Adrenal gland (tissue), 12 donors: ENCODE results near the gene GALNT16. TPM values are rescaled to one million over a fixed set of nuclear protein-coding genes. Genes with fewer than 3 reads are reported as not detected.
"Not testable (repeated sequence)": the region's sequence is repeated elsewhere in the genome, so short reads cannot be mapped to it uniquely, and the experiment has no call there.

ENCODE experiments used
- DNase-seq, 7 donors: peaks; one replicate each; pipeline ENCODE4 v3.0.0-alpha.2; 2019 to 2020
- H3K27ac ChIP-seq, 5 donors: fragments of 200-600 bp; sonication (generic) in 4 of 5; 1 replicate in 3 of 5; 2 replicates in 2 of 5; pipeline versions ENCODE4 v1.5.1 to v1.8.0; 2016 to 2020; ENCODE audit warnings: mild to moderate bottlenecking in 1 of 5
- H3K27me3 ChIP-seq: fragments of 200-600 bp; 2 replicates; pipeline ENCODE4 v1.8.0; 2021
- H3K36me3 ChIP-seq, 2 donors: fragments of 200-600 bp; replicated peaks in 1 of 2; 1 replicate in 1 of 2; 2 replicates in 1 of 2; pipeline versions ENCODE4 v1.5.1 to v1.8.0; 2018 to 2022
- H3K4me1 ChIP-seq, 2 donors: fragments of 200-600 bp; replicated peaks in 1 of 2; 1 replicate in 1 of 2; 2 replicates in 1 of 2; pipeline versions ENCODE4 v1.5.1 to v1.8.0; 2018 to 2021
- H3K4me3 ChIP-seq, 4 donors: fragments of 200-600 bp; sonication (generic) in 3 of 4; one replicate each; pipeline ENCODE4 v1.5.1; 2016 to 2018
- H3K9me3 ChIP-seq, 3 donors: fragments of 200-600 bp; sonication (generic) in 1 of 3; replicated peaks in 1 of 3; 1 replicate in 2 of 3; 2 replicates in 1 of 3; pipeline versions ENCODE4 v1.5.1 to v1.8.0; 2016 to 2021
- POLR2A ChIP-seq, 2 donors: fragments of 450-650 bp; IDR thresholded peaks; one replicate each; pipeline ENCODE4 v1.6.1; 2017; ENCODE audit warnings: antibody characterized with exemption in 2 of 2, mild to moderate bottlenecking in 2 of 2, moderate library complexity in 1 of 2
- WGBS, 4 donors: extraction: QIAGEN DNeasy Blood & Tissue Kit in 2 of 4; methylation state at CpG; one replicate each; pipeline versions ENCODE4 v1.1.5 to v1.1.7; 2013 to 2017; 5-methylcytosine and 5-hydroxymethylcytosine counted together
- intact Hi-C, 2 donors: fragments of 100-400 bp; cut with DNase I; formaldehyde crosslinking; loops; one replicate each; pipeline versions ENCODE4 v1.14.1 to v1.15.0; 2022 to 2023
- polyA plus RNA-seq, 3 donors: library from polyadenylated mRNA; stranded (reverse); fragments of 200-250 nt in 2 of 3; fragments of 350-450 nt in 1 of 3; fragmentation: Illumina TruSeq in 1 of 3; extraction: RNeasy Lipid Tissue Mini Kit (QIAGEN cat#74804) in 1 of 3; gene quantifications; one replicate each; pipeline ENCODE4 v1.2.3, GENCODE V29; 2013 to 2014
- total RNA-seq, 9 donors: library from RNA; depleted of rRNA in 4 of 9; stranded (reverse); fragments of >200 nt in 4 of 9; fragments of 120-200 nt in 1 of 9; fragmentation: NEBNext Ultra II Directional in 1 of 9; extraction: Animal tissue kit (Norgen Biotek cat#: 25700) in 1 of 9; gene quantifications; one replicate each; pipeline versions ENCODE4 v1.1.0 to v1.2.4, GENCODE V29; 2013 to 2023
- TF ChIP-seq, protein P1 (sequence below), 6 experiments: fragments of 450-650 bp in 4 of 6; fragments of 200-600 bp in 2 of 6; sonication (generic) in 1 of 6; IDR thresholded peaks; 1 replicate in 5 of 6; 2 replicates in 1 of 6; pipeline versions ENCODE4 v1.5.1 to v1.8.0; 2016 to 2021; ENCODE audit warnings: antibody characterized with exemption in 6 of 6, mild to moderate bottlenecking in 2 of 6, moderate library complexity in 1 of 6
- donor health status: healthy with polysubstance abuse.
- donor health status: Bipolar disorder and iron deficiency.
- donor health status: DM: yes; HTN: yes; CAD: no.
- donor health status: DM: no; HTN: no; CAD: no.
- donor health status: DM: no; HTN: no; CAD: no.
- donor health status: DM: yes; HTN: yes; CAD: no.

The GALNT16 gene
- total and polyA plus RNA-seq, 12 donors, result 7.4 to 38.1 (median 15.9) TPM

GRCh38 chr14:69376439-69376838 is 116.5 kb downstream of the GALNT16 start:
- Histone ChIP-seq H3K4me1 (no peaks in the 10 kb centered on the region), H3K36me3 (peaks cover 0 to 17% of the 10 kb centered on the region in 2 donors), H3K9me3 (no peaks in the 10 kb centered on the region), H3K27me3 (no peaks in the 10 kb centered on the region), H3K4me3 (no peak overlapping the region), H3K27ac (no peak overlapping the region)
- intact Hi-C loops, result no loop called here
- no peak for DNase-seq
- TF ChIP-seq, protein P1, sequence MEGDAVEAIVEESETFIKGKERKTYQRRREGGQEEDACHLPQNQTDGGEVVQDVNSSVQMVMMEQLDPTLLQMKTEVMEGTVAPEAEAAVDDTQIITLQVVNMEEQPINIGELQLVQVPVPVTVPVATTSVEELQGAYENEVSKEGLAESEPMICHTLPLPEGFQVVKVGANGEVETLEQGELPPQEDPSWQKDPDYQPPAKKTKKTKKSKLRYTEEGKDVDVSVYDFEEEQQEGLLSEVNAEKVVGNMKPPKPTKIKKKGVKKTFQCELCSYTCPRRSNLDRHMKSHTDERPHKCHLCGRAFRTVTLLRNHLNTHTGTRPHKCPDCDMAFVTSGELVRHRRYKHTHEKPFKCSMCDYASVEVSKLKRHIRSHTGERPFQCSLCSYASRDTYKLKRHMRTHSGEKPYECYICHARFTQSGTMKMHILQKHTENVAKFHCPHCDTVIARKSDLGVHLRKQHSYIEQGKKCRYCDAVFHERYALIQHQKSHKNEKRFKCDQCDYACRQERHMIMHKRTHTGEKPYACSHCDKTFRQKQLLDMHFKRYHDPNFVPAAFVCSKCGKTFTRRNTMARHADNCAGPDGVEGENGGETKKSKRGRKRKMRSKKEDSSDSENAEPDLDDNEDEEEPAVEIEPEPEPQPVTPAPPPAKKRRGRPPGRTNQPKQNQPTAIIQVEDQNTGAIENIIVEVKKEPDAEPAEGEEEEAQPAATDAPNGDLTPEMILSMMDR (IDR thresholded peaks at IDR 0.05), result no peak
- no peak for TF ChIP-seq POLR2A (IDR thresholded peaks at IDR 0.05)

GRCh38 chr14:69378274-69378673 is 118.3 kb downstream of the GALNT16 start:
- TF ChIP-seq, protein P1 (IDR thresholded peaks at IDR 0.05), result no peak
- no peak for TF ChIP-seq POLR2A (IDR thresholded peaks at IDR 0.05)
- Histone ChIP-seq H3K27ac (no peak overlapping the region), H3K27me3 (no peaks in the 10 kb centered on the region), H3K36me3 (peaks cover 0 to 17% of the 10 kb centered on the region in 2 donors), H3K4me3 (no peak overlapping the region), H3K9me3 (no peaks in the 10 kb centered on the region), H3K4me1 (no peaks in the 10 kb centered on the region)
- DNase-seq, result no peak
- intact Hi-C loops, result no loop called here
- WGBS, 4 donors, result 94 to 100% (median 96%) methylated on average over 2 of the region's 2 CpGs

DNA sequence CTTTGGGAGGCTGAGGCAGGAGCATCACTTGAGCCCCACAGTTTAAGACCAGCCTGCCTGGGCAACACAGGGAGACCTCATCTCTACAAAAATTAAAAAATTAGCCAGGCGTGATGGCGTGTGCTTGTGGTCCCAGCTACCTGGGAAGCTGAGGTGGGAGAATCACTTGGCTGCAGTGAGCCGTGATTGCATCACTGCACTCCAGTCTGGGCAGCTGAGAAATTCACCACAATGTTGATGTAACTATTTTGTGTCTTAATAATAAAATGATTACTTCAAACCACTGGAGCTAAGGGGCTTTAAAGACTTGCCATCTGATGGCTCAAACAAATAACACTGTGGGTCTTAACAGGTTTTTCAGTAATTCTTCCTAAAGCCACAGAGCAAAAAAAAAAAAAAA is 127.4 kb downstream of the GALNT16 start:
- peaks cover 0 to 6% of the 10 kb centered on the region in 2 donors for H3K4me1 ChIP-seq
- H3K27me3 ChIP-seq, result no peaks in the 10 kb centered on the region
- WGBS, 4 donors, result 89 to 94% (median 92%) methylated on average over 3 of the region's 3 CpGs
- TF ChIP-seq POLR2A (IDR thresholded peaks at IDR 0.05), result no peak
- TF ChIP-seq, protein P1 (IDR thresholded peaks at IDR 0.05), result no peak
- H3K36me3 ChIP-seq, result peaks cover 0 to 46% of the 10 kb centered on the region in 2 donors
- H3K4me3 ChIP-seq, result no peak overlapping the region
- DNase-seq, result no peak
- H3K27ac ChIP-seq, result no peak overlapping the region
- intact Hi-C loops, result no loop called here
- H3K9me3 ChIP-seq, result no peaks in the 10 kb centered on the region

- 80 to 90% (median 86%) methylated on average over 8 of the region's 8 CpGs for WGBS, 4 donors
- peak in 1 of 7 donors; percentile 14 for DNase-seq
- H3K27me3 ChIP-seq, H3K9me3 ChIP-seq, H3K4me3 ChIP-seq, intact Hi-C loops, H3K27ac ChIP-seq: not testable (repeated sequence)
- H3K4me1 ChIP-seq, result peaks cover 0 to 14% of the 10 kb centered on the region in 2 donors
- peaks cover 0 to 75% of the 10 kb centered on the region in 2 donors for H3K36me3 ChIP-seq
Observed at GRCh38 chr14:69391400-69391799, 131.4 kb downstream of the GALNT16 start.

DNA sequence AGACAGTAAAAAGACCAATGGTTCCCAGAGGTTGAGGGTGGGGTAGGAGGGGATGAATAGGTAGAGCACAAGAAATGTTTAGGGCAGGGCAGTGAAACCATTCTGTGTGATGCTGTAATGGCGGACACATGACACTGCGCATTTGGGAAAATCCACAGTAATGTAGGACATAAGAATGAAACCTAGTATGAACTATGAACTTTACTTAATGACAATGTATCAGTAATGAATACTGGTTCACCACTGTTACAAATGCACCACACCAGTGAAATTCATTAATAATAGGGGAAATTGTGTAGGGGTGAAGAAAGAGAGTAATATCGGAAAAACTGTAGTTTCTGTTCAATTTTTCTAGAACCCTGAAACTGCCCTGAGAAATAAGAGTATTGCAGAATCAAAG is 132.5 kb downstream of the GALNT16 start:
- H3K27ac ChIP-seq, result no peak overlapping the region
- H3K27me3 ChIP-seq, result no peaks in the 10 kb centered on the region
- no peak for DNase-seq
- peaks cover 10 to 24% of the 10 kb centered on the region in 2 donors for H3K4me1 ChIP-seq
- H3K4me3 ChIP-seq, result no peak overlapping the region
- peaks cover 0 to 65% of the 10 kb centered on the region in 2 donors for H3K36me3 ChIP-seq
- no peaks in the 10 kb centered on the region for H3K9me3 ChIP-seq
- intact Hi-C loops, result no loop called here
- 81 to 99% (median 90%) methylated on average over 3 of the region's 3 CpGs for WGBS, 4 donors
- no peak for TF ChIP-seq POLR2A (IDR thresholded peaks at IDR 0.05)
- TF ChIP-seq, protein P1 (IDR thresholded peaks at IDR 0.05), result no peak
